Measurements from ENCODE around the gene THSD4. TPM values are rescaled to one million over a fixed set of nuclear protein-coding genes. Genes with fewer than 3 reads are reported as not detected.

The THSD4 gene
- total and polyA plus RNA-seq, 2 of the 4 experiments (the other 2 are of a cell fraction): 25.5 to 31.1 TPM

- no peaks in the 10 kb centered on the region for H3K79me1 ChIP-seq (ENCODE audit: low read depth in 1 of 2, low read length in 2 of 2)
- H3K27ac ChIP-seq (ENCODE audit: insufficient read depth, low read length): no peak overlapping the region
- H3K56ac ChIP-seq (ENCODE audit: extremely low read depth, insufficient read depth, low read length): no peak overlapping the region
- no peak overlapping the region for H4K5ac ChIP-seq (ENCODE audit: low read depth, low read length)
- H4K8ac ChIP-seq (ENCODE audit: low read depth in 2 of 2, low read length in 2 of 2): no peak overlapping the region; a peak in 1 of 4 replicates
- DNase-seq (peak; percentile 41), ATAC-seq (ENCODE audit: low read depth) (peak; percentile 32)
- no peak overlapping the region for H3K4me3 ChIP-seq (ENCODE audit: insufficient read depth, low read depth, low read length)
- in situ Hi-C loops (cut with MboI; ENCODE audit: low sequenced_read_pairs) (no loop called here), intact Hi-C loops (cut with micrococcal nuclease) (no loop called here), dilution Hi-C loops (cut with HindIII; ENCODE audit: low sequenced_read_pairs, unreplicated experiment) (no loop called here)
- H4K20me1 ChIP-seq (ENCODE audit: insufficient read depth, low read length): peaks cover 4% of the 10 kb centered on the region; the same call in 1 of the 2 replicates
- H2AFZ ChIP-seq (replicated peaks; ENCODE audit: low read length, poor library complexity): no peak overlapping the region
- BruUV-seq (replicated peaks): no TSS peak
- no peak overlapping the region for H3K4me2 ChIP-seq (ENCODE audit: low read depth, low read length)
- H2AK5ac ChIP-seq (ENCODE audit: low read depth, low read length): peak overlapping the region; percentile 25; the same call in 1 of the 2 replicates
- no peak overlapping the region for H2BK120ac ChIP-seq (ENCODE audit: low read depth, low read length)
- no peak overlapping the region for H2AK9ac ChIP-seq (replicated peaks; ENCODE audit: low read depth, low read length, poor library complexity)
- TF ChIP-seq, protein P1, sequence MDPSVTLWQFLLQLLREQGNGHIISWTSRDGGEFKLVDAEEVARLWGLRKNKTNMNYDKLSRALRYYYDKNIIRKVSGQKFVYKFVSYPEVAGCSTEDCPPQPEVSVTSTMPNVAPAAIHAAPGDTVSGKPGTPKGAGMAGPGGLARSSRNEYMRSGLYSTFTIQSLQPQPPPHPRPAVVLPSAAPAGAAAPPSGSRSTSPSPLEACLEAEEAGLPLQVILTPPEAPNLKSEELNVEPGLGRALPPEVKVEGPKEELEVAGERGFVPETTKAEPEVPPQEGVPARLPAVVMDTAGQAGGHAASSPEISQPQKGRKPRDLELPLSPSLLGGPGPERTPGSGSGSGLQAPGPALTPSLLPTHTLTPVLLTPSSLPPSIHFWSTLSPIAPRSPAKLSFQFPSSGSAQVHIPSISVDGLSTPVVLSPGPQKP (IDR thresholded peaks at IDR 0.05; ENCODE audit: borderline replicate concordance, low read depth, low read length): no peak
- TF ChIP-seq BHLHE40 (IDR thresholded peaks at IDR 0.05; ENCODE audit: low read depth, low read length) (no peak), MAFK (IDR thresholded peaks at IDR 0.05; ENCODE audit: low read depth, low read length) (no peak), FOS (IDR thresholded peaks at IDR 0.05; ENCODE audit: low read depth, low read length) (no peak), MXI1 (IDR thresholded peaks at IDR 0.05; ENCODE audit: borderline replicate concordance, low read depth, low read length) (no peak), MAZ (IDR thresholded peaks at IDR 0.05; ENCODE audit: borderline replicate concordance, low read depth, low read length) (no peak), RCOR1 (IDR thresholded peaks at IDR 0.05; ENCODE audit: insufficient replicate concordance, low read length) (no peak), SMC3 (IDR thresholded peaks at IDR 0.05; ENCODE audit: low read depth, low read length) (no peak), CTCF (conservative IDR thresholded peaks at IDR 0.05; ENCODE audit: low read depth, low read length) (no peak), RFX5 (IDR thresholded peaks at IDR 0.05; ENCODE audit: low read depth, low read length) (no peak), CHD1 (IDR thresholded peaks at IDR 0.05; ENCODE audit: low read depth, low read length) (no peak), RAD21 (IDR thresholded peaks at IDR 0.05; ENCODE audit: low read length) (no peak), CEBPB (IDR thresholded peaks at IDR 0.05; ENCODE audit: low read depth, low read length) (no peak), POLR2A (IDR thresholded peaks at IDR 0.05; ENCODE audit: low read depth, low read length) (no peak), NFE2L2 (IDR thresholded peaks at IDR 0.05; ENCODE audit: low read depth, low read length) (no peak)
- TF ChIP-seq, protein P2, sequence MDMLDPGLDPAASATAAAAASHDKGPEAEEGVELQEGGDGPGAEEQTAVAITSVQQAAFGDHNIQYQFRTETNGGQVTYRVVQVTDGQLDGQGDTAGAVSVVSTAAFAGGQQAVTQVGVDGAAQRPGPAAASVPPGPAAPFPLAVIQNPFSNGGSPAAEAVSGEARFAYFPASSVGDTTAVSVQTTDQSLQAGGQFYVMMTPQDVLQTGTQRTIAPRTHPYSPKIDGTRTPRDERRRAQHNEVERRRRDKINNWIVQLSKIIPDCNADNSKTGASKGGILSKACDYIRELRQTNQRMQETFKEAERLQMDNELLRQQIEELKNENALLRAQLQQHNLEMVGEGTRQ (IDR thresholded peaks at IDR 0.05; ENCODE audit: low read depth, low read length): no peak
- no peak overlapping the region for H3K18ac ChIP-seq (ENCODE audit: low read depth, low read length)
- CTCF ChIA-PET: no interaction called here
- H2BK20ac ChIP-seq (ENCODE audit: low read depth, low read length): no peak overlapping the region
- H2BK15ac ChIP-seq (ENCODE audit: low read depth, low read length): no peak overlapping the region
- no peak overlapping the region for H2BK5ac ChIP-seq (ENCODE audit: low read depth, low read length, poor library complexity, severe bottlenecking)
- no peaks in the 10 kb centered on the region for H3K27me3 ChIP-seq (ENCODE audit: control insufficient read depth, insufficient read depth, low read length)
- no peak overlapping the region for H3K23ac ChIP-seq (ENCODE audit: low read depth, low read length)
- no peaks in the 10 kb centered on the region for H3K36me3 ChIP-seq (ENCODE audit: control insufficient read depth, insufficient read depth, low read length)
- no peak overlapping the region for H3K9ac ChIP-seq (ENCODE audit: low read depth, low read length)
- 100% methylated on average over 1 of the region's 10 CpGs; no CpG with 5 or more reads in 1 of the 2 experiments for WGBS, 2 experiments (ENCODE audit: extremely low coverage in 2 of 2, insufficient read length in 1 of 2)
- H3K9me3 ChIP-seq (ENCODE audit: control insufficient read depth, insufficient read depth, low read length): no peaks in the 10 kb centered on the region
- no peak overlapping the region for H3K14ac ChIP-seq (replicated peaks; ENCODE audit: low read depth, low read length)
- H3K4me1 ChIP-seq (ENCODE audit: control insufficient read depth, insufficient read depth, low read length): peaks cover 11% of the 10 kb centered on the region
- H3K4ac ChIP-seq (ENCODE audit: low read depth, low read length): no peak overlapping the region
- no peak overlapping the region for H4K91ac ChIP-seq (ENCODE audit: insufficient read depth, low read depth, low read length)
- H3K9me1 ChIP-seq (ENCODE audit: insufficient read depth, low read length): peaks cover 21% of the 10 kb centered on the region
- POLR2A ChIA-PET (ENCODE audit: unreplicated experiment): no interaction called here
These were observed 674.8 kb downstream of the THSD4 start for GRCh38 chr15:71790081-71790480.

All from IMR-90 (cell line).